Coronary artery (tissue), 2 donors: ENCODE results near the gene MACROD2.

Experiments used
- DNase-seq: peaks from one replicate; pipeline ENCODE4 v3.0.0-alpha.2; 2017; ENCODE audit warnings: low spot score
- H3K27ac ChIP-seq, 2 donors: fragments of 200-600 bp; sonication (generic); one replicate each; pipeline ENCODE4 v1.5.1; 2016 to 2019
- H3K4me3 ChIP-seq: fragments of 200-600 bp; sonication (generic); 2 replicates; pipeline ENCODE4 v1.5.1; 2016; ENCODE audit warnings: mild to moderate bottlenecking, moderate library complexity
- CTCF ChIP-seq: fragments of 200-600 bp; sonication (generic); IDR thresholded peaks from one replicate; pipeline ENCODE4 v1.5.1; 2019; ENCODE audit warnings: antibody characterized with exemption

The MACROD2 gene

GRCh38 chr20:14664101-14664500, 668.8 kb downstream of the MACROD2 start:
- no peak for DNase-seq
- no peak for TF ChIP-seq CTCF
- Histone ChIP-seq H3K27ac (no peak overlapping the region), H3K4me3 (no peak overlapping the region)

- Histone ChIP-seq H3K4me3 (no peak overlapping the region), H3K27ac (no peak overlapping the region)
- no peak for DNase-seq
- no peak for TF ChIP-seq CTCF
These were observed 671.4 kb downstream of the MACROD2 start for GRCh38 chr20:14666696-14667095.

GRCh38 chr20:14667226-14667625, 671.9 kb downstream of the MACROD2 start:
- TF ChIP-seq CTCF, result no peak
- no peak overlapping the region for H3K4me3 ChIP-seq
- DNase-seq, result no peak
- H3K27ac ChIP-seq, result no peak overlapping the region

- TF ChIP-seq CTCF, result no peak
- Histone ChIP-seq H3K4me3 (no peak overlapping the region), H3K27ac (no peak overlapping the region)
- DNase-seq, result no peak
These were observed 676.8 kb downstream of the MACROD2 start for GRCh38 chr20:14672066-14672465.

- Histone ChIP-seq H3K4me3 (no peak overlapping the region), H3K27ac (no peak overlapping the region)
- TF ChIP-seq CTCF, result no peak
- DNase-seq, result no peak
These were observed 677.8 kb downstream of the MACROD2 start for GRCh38 chr20:14673164-14673563.

- Histone ChIP-seq H3K27ac (no peak overlapping the region), H3K4me3 (no peak overlapping the region)
- no peak for TF ChIP-seq CTCF
- DNase-seq, result no peak
These were observed 682.1 kb downstream of the MACROD2 start for GRCh38 chr20:14677455-14677854.

- no peak overlapping the region for H3K27ac ChIP-seq
- H3K4me3 ChIP-seq, result no peak overlapping the region
- no peak for DNase-seq
- TF ChIP-seq CTCF, result no peak
These were observed 689.9 kb downstream of the MACROD2 start for GRCh38 chr20:14685183-14685582.
